GM18511 (cell line): ENCODE results near the gene HNRNPA3.
"Not testable (repeated sequence)": the region's sequence is repeated elsewhere in the genome, so short reads cannot be mapped to it uniquely, and the experiment has no call there.

Experiments used
- ATAC-seq: cut with Tn5 transposase; IDR thresholded peaks from one replicate; pipeline ENCODE4 v1.9.1; 2021; ENCODE audit warnings: mild to moderate bottlenecking, moderate library complexity; ENCODE audit not compliant: unreplicated experiment

HNRNPA3 gene

GRCh38 chr2:177254433-177255226, 42.0 kb downstream of the HNRNPA3 start:
- no peak for ATAC-seq

DNA sequence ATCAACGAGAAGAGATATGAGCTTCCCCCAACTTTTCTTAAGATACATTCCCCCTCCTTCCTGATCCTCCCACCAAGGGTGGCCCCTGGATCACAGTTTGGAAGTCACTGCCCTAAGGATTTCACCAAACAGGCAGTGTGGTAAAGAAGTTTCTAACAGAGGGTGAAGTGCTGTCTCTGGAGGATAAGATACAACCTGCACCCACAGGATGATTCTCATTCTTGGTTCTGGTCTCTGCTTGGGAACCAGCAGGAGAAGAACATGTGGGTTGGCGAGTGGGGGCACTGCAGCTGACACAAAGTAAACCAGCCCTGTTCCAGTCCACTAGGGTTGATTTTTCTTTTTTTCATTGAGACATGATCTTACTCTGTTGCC, 42.6 kb downstream of the HNRNPA3 start:
- no peak for ATAC-seq

- no peak for ATAC-seq
These were observed 43.4 kb downstream of the HNRNPA3 start for GRCh38 chr2:177256026-177256425.

DNA sequence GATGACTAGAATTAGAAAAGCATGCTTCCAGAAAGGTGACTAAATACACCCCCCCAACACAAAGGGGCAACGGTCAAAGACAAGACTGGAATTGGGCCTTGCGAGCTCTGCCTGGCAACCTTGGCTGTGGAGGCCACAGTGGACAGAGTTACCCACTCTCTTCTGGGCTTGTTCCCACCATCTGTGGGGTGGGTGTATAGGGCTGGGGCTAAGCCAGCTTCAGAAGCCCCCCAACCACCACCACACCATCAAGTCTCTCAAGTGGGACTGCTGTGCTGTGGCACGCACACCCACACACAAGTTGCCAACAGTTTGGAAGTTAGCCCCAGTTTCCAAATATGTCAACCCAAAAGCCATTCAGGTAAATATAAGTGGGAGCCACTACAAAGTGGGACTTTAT, 44.1 kb downstream of the HNRNPA3 start:
- no peak for ATAC-seq

- ATAC-seq, result no peak
These were observed 44.9 kb downstream of the HNRNPA3 start for GRCh38 chr2:177257471-177257870.

GRCh38 chr2:177258059-177258458, 45.5 kb downstream of the HNRNPA3 start:
- no peak for ATAC-seq

- ATAC-seq, result no peak
These were observed 47.8 kb downstream of the HNRNPA3 start for GRCh38 chr2:177260379-177260778.

DNA sequence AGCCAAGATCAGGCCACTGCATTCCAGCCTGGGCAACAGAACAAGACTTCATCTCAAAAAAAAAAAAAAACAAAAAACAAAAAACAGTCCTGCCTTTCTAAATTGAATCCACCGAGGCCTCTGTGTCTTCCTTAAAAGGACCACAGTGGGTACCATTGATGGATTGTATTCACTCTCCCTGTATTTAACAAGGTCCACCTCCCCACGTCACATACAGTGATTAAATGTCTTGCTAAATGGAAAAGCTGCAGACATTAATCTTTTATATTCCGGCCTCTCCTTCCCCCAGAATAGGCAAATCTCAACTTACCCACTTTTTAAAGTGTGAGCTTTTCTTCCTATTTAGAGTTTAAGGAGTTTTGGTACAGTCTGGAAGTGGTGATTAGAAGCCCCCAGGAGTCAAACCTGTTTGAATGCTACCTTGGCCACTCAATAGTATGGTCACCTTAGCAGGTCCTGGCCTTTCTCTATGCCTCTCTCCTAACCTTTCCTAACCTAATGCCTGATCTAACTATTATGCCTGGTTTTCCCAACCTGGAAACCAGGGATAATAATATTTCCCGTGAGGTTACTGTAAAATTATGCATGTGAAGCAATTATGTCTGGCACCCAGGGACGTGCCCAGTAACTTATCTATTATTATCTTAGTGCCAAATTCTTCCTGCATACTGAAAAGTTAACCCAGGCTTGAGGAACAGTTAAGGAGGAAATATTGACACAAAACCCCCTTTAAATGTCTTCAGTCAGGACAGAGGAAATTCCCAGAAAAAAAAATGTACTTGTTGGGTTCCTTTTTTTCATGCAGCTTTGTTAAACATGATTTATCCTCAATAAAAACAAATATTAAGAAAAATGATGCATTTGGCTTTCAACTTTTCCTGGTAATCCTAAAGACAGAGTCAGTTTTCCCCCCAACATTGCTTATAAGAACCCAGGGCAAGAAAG, 48.8 kb downstream of the HNRNPA3 start:
- no peak for ATAC-seq

GRCh38 chr2:177262092-177262491, 49.5 kb downstream of the HNRNPA3 start:
- no peak for ATAC-seq

DNA sequence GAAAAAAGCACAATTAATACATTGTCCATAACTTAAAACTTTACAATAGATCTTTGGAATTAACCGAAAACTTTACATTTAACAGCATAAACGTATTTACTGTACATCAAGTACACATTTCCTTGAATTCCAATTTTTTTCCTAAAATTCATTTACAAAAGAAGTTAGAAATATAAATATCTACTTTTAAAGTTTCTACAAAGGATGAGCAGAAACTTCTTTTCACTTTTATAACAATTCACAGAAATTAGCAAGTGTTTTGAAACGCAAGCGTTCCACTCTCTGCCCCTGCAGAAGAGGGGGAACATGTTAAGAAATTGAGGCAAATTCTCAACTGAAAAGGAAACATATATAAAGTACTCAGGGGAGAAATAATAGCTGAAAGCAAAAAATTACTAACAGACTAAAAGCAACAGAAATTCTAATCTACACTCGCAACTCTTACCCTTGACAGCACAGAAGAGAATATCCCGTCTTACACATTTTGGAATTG, 50.4 kb downstream of the HNRNPA3 start:
- ATAC-seq, result no peak

GRCh38 chr2:177263451-177264208, 51.0 kb downstream of the HNRNPA3 start:
- ATAC-seq, result peak; percentile 50

DNA sequence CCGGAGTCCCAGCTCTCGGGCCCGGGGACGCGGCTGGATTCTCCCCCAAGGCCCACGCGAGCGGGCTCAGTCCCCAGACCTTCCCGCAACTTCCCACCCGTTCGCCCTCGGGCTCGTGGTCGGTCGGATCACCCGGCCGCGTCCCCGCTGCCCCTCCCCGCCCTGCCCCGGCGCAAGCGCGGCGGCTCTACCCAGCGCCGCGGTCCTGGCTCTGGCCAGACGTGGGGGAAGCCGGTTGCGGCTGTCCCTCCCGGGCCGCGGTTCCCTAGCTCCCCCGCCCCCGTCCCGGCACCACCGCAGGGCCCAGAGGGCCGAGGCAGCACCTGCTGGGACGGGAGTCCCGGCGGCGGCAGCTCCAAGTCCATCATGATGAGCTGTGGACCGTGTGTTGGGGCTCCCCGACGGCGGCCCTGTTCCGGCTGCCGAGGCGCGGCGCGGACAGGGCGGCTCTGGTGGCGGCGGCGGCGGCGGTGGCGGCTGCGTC, 51.7 kb downstream of the HNRNPA3 start:
- no peak for ATAC-seq

GRCh38 chr2:177264693-177265587, 52.3 kb downstream of the HNRNPA3 start, which contains the start of gene NFE2L2:
NFE2L2 (minus strand) TSS chr2:177264727; CDS start chr2:177264576, 151 bp downstream.
- peak; percentile 67 for ATAC-seq

DNA sequence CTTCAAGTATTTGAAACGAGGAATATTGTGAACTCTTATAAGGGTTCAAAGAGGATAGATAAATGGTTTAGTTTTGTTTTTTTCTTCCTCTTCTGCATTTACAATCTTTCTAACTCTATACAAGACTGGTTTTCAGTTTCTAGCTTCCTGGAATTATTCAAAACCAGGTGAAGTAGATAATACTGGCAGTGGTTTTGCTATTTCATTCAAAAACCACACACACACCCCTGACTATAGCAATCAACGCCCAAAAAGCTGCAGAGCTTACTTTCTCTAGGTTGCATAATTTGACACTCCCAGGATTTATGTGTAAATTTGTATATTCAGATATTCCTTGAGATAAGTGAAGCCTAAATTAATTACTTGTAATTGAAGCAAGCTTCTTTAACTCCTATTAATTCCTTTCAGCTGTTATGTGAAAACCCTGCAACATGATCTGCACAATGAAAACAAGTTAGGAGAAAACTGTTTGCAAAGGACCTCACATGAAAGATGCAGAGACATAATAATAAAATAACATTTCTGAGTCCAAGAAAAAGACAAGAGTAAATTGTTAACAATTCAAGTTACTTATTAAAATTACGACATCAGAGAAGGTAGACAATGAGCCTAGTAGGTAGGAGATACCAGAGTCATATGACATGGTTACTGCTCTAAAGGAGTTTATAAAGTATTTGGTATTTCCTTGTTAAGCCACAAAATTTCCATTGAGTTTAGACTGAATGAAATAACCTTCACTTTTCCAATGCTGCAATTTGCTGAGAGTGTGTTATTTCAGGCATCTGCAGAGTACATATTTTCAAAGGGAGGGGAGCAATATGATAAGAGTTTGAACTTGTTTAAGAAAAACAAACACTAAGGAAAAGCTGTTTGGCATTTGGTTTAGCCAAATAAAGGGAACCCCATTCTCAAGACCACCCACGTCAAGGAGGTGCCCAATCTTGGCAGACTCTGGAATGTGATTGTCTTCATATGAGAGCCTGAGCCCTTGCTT, 53.5 kb downstream of the HNRNPA3 start:
- ATAC-seq, result peak; percentile 21

DNA sequence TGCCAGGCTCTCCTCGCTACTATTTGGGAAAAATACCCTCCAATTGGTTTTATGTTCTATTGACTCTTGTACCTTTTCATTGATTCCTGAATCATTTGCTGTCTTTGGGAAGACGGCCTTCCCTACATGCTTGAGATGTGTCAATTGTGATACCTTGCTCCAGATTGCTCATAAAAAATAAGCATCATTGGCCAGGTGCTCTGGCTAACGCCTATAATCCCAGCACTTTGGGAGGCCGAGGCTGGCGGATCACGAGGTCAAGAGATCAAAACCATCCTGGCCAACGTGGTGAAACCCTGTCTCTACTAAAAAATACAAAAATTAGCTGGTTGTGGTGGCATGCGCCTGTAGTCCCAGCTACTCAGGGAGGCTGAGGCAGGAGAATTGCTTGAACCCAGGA, 54.4 kb downstream of the HNRNPA3 start:
- ATAC-seq, result not testable (repeated sequence)

- no peak for ATAC-seq
These were observed 55.7 kb downstream of the HNRNPA3 start for GRCh38 chr2:177268187-177268871.

- no peak for ATAC-seq
These were observed 56.3 kb downstream of the HNRNPA3 start for GRCh38 chr2:177268901-177269300.

GRCh38 chr2:177270531-177270930, 57.9 kb downstream of the HNRNPA3 start:
- ATAC-seq, result no peak
